Vagina (tissue), 2 donors: ENCODE results near the gene REG1B.

Experiments used
- CTCF ChIP-seq, 3 experiments: fragments of 450-650 bp in 2 of 3; fragments of 200-600 bp in 1 of 3; sonication (generic) in 1 of 3; IDR thresholded peaks; one replicate each; pipeline ENCODE4 v1.5.1; 2017 to 2019; ENCODE audit warnings: antibody characterized with exemption in 3 of 3, mild to moderate bottlenecking in 2 of 3, moderate library complexity in 2 of 3
- POLR2AphosphoS5 ChIP-seq, 2 donors: sonication (generic); formaldehyde crosslinking; IDR thresholded peaks; one replicate each; pipeline ENCODE4 v1.9.0; 2017; ENCODE audit warnings: antibody characterized with exemption in 2 of 2, mild to moderate bottlenecking in 2 of 2, low read depth in 1 of 2; ENCODE audit not compliant: insufficient read depth in 1 of 2

GRCh38 chr2:79131687-79132086 lies 43.9 kb upstream of the REG1B start:
- TF ChIP-seq CTCF (IDR thresholded peaks at IDR 0.05) (no peak), POLR2AphosphoS5 (IDR thresholded peaks at IDR 0.05; ENCODE audit: insufficient read depth in 1 of 2, low read depth in 1 of 2) (no peak)
